C4-2B (cell line): ENCODE results near the gene TRMT2A.
A peak's percentile ranks its signal among the peaks of the same experiment; 100 is the strongest.

ENCODE experiments used
- H3K27ac ChIP-seq: fragments of 450-650 bp; 2 replicates; pipeline ENCODE4 v1.5.1; 2017
- ZFX ChIP-seq: fragments of 450-650 bp; IDR thresholded peaks from 2 replicates; pipeline ENCODE4 v1.6.1; 2017
- TF ChIP-seq, protein P1 (sequence below): fragments of 450-650 bp; conservative IDR thresholded peaks from 2 replicates; pipeline ENCODE4 v1.5.1; 2017; ENCODE audit warnings: mild to moderate bottlenecking

Gene TRMT2A

GRCh38 chr22:20131859-20132685 is 15.0 kb upstream of the TRMT2A start:
- TF ChIP-seq, protein P1, sequence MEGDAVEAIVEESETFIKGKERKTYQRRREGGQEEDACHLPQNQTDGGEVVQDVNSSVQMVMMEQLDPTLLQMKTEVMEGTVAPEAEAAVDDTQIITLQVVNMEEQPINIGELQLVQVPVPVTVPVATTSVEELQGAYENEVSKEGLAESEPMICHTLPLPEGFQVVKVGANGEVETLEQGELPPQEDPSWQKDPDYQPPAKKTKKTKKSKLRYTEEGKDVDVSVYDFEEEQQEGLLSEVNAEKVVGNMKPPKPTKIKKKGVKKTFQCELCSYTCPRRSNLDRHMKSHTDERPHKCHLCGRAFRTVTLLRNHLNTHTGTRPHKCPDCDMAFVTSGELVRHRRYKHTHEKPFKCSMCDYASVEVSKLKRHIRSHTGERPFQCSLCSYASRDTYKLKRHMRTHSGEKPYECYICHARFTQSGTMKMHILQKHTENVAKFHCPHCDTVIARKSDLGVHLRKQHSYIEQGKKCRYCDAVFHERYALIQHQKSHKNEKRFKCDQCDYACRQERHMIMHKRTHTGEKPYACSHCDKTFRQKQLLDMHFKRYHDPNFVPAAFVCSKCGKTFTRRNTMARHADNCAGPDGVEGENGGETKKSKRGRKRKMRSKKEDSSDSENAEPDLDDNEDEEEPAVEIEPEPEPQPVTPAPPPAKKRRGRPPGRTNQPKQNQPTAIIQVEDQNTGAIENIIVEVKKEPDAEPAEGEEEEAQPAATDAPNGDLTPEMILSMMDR: no peak
- TF ChIP-seq ZFX: peak; percentile 73; the same call in 1 of the 2 replicates
- H3K27ac ChIP-seq: peak overlapping the region; percentile 72

DNA sequence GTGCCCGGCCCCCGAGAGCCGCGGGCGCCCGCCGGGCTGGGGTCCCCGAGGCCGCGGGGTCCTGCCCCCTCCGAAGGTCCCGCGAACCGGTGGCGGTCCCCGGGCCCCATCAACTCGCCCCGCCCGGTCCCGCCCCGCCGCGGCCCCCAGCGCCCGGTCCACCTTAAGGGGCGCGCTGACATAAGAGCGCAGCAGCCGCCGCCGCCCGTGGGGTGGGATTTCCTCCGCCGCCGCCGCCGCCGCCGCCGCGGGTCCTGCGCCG is 14.5 kb upstream of the TRMT2A start, which contains the start of gene ZDHHC8:
Gene ZDHHC8, plus strand, starts transcription at position 208 of the 262 bp plus-strand sequence. CDS start 144 bp downstream, outside the sequence.
- TF ChIP-seq, protein P1: no peak
- no peak for TF ChIP-seq ZFX
- H3K27ac ChIP-seq: peak within 1 kb of the TSS; percentile 72

GRCh38 chr22:20130731-20131596 is 13.9 kb upstream of the TRMT2A start:
- TF ChIP-seq ZFX: no peak
- TF ChIP-seq, protein P1: no peak
- H3K27ac ChIP-seq: peak overlapping the region; percentile 72

GRCh38 chr22:20130319-20130718 is 13.3 kb upstream of the TRMT2A start:
- H3K27ac ChIP-seq: peak overlapping the region; percentile 72
- no peak for TF ChIP-seq ZFX
- TF ChIP-seq, protein P1: no peak; the same call in 1 of the 2 replicates

DNA sequence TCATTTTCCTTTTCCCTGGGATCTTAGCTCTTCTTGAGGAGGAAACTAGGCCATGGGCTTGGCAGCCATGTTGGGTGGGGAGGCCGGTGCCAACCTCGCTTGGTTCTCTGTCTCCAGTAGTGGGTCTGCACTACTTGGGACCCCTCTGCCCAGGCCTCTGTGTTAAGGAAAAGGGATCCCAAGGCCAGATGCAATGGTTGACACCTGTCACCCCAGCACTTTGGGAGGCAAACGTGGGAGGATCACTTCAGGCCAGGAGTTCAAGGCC is 12.7 kb upstream of the TRMT2A start:
- no peak overlapping the region for H3K27ac ChIP-seq
- TF ChIP-seq, protein P1: no peak
- TF ChIP-seq ZFX: no peak

DNA sequence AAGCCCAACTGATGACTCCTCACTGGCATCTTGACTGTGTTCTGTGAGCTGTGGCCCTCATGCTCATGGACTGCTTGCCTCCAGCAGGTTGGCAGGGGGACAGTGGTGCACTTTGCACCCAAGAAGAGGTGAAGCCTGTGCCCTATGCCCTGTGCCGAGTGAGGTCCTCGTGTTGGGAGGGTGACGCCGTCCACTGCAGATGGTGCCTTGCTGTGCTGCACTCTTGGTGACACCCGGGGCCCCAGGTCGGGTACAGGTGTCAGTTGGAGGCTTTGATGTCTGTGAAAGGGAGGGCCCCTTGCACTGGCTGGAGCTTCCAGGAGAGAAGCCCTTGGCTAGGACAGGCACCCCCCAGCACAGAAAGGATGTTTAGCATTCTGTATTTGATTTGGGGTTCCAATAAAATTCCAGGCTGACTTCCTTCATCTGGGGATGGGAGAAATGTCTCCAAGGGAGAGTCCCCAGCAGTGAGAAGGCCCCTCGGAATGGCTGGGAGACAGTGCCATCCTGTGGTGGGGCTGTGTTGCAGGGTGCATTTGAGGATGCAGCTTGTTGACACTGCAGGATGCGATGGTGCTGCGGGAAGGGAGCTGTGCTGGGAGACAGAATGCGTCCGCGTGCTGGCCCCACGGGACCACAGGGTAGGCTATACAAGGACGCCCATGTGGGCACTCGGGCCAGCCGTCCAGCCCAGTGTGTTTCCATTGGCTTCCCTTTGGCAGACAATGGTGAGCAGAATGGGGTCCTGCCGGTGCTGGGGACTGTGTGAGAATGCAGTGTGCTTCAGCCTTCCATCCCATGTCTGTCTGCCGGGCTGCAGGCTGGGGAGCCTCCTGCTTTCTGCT is 12.1 kb upstream of the TRMT2A start:
- H3K27ac ChIP-seq: no peak overlapping the region

More for the DNA sequence above, 12.1 kb upstream of the TRMT2A start:
- TF ChIP-seq, protein P1: no peak
- no peak for TF ChIP-seq ZFX
